ENCODE results near the gene SIGLECL1.

DNA sequence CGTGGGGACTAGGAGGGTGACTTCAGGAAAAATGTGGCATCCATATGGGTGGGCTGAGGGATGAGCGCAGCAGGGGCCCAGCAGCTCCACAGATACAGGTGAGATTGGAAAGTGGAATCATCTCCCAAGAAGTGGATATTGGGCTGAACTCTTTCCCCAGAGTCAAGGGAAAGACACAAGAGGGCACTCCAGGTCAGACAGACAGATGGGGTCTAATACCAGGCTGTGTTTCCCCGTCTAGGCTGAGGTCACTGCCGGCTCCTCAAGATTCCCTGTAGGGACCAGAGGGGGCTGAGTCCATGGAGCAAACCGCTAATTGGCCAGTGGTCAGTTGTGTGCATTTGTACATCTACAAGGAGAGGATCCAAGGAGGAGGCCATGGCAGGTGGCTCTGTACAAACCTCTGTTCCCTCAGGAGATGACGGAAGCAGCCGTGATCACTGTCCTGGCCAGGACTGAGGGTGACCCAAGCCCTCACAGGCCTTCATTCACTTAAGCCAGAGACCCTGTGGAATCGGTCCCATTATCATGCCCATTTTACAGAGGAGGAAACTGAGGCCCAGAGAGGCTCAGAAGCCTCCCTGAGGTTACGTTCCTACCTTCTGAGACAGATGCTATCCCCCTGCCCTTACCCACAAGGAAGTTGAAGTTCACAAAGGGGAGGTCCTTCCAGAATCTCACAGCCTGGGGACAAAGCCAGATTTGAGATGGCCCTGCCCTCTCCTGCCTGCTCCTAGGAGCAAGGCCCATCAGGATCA, 45.6 kb downstream of the SIGLECL1 start:
- TF ChIP-seq CTCF (IDR thresholded peaks at IDR 0.05) (no peak), POLR2A (IDR thresholded peaks at IDR 0.05) (no peak)
